ENCODE data around the gene ABCA3. TPM values are rescaled to one million over a fixed set of nuclear protein-coding genes. Genes with fewer than 3 reads are reported as not detected.

ABCA3 gene
- total RNA-seq, 1 experiment from 2014 or later: 6.2 TPM

- DNase-seq: no peak
- Histone ChIP-seq H3K4me1 (replicated peaks; ENCODE audit: insufficient read depth) (no peaks in the 10 kb centered on the region), H3K36me3 (ENCODE audit: low read depth) (no peaks in the 10 kb centered on the region), H3K9me2 (ENCODE audit: insufficient read depth) (no peaks in the 10 kb centered on the region), H4K20me1 (ENCODE audit: insufficient read depth) (peaks cover 3% of the 10 kb centered on the region; the same call in 1 of the 2 replicates), H3K27ac (no peak overlapping the region), H3K9me3 (ENCODE audit: insufficient read depth, low read depth) (no peaks in the 10 kb centered on the region), H2AFZ (no peak overlapping the region), H3K27me3 (ENCODE audit: insufficient read depth, low read depth) (peaks cover 11% of the 10 kb centered on the region; the same call in 1 of the 2 replicates), H3K4me3 (no peak overlapping the region), H3K4me2 (no peak overlapping the region), H3K79me2 (ENCODE audit: low read depth) (peaks cover 8% of the 10 kb centered on the region), H3F3A (ENCODE audit: insufficient read depth, low read depth) (no peaks in the 10 kb centered on the region)
- CTCF ChIA-PET: no interaction called here
- BruUV-seq (replicated peaks): no TSS peak
- POLR2A ChIA-PET (ENCODE audit: unreplicated experiment): no interaction called here
- TF ChIP-seq CTCF (conservative IDR thresholded peaks at IDR 0.05): no peak
- TF ChIP-seq EZH2 (IDR thresholded peaks at IDR 0.05; ENCODE audit: low read depth): no peak
- intact Hi-C loops (cut with micrococcal nuclease; ENCODE audit: unreplicated experiment): no loop called here
Measured at GRCh38 chr16:2273484-2273883, 67.0 kb downstream of the ABCA3 start.

- H3K4me2 ChIP-seq: no peak overlapping the region
- H3K36me3 ChIP-seq (ENCODE audit: low read depth): no peaks in the 10 kb centered on the region
- CTCF ChIA-PET: no interaction called here
- DNase-seq: no peak
- no peaks in the 10 kb centered on the region for H3K4me1 ChIP-seq (replicated peaks; ENCODE audit: insufficient read depth)
- peaks cover 4% of the 10 kb centered on the region for H4K20me1 ChIP-seq (ENCODE audit: insufficient read depth)
- no peaks in the 10 kb centered on the region for H3K9me3 ChIP-seq (ENCODE audit: insufficient read depth, low read depth)
- no TSS peak for BruUV-seq (replicated peaks)
- H3K9me2 ChIP-seq (ENCODE audit: insufficient read depth): no peaks in the 10 kb centered on the region
- H2AFZ ChIP-seq: no peak overlapping the region
- POLR2A ChIA-PET (ENCODE audit: unreplicated experiment): no interaction called here
- intact Hi-C loops (cut with micrococcal nuclease; ENCODE audit: unreplicated experiment): no loop called here
- peaks cover 17% of the 10 kb centered on the region for H3K79me2 ChIP-seq (ENCODE audit: low read depth)
- no peak overlapping the region for H3K4me3 ChIP-seq
- no peak overlapping the region for H3K27ac ChIP-seq
- no peak for TF ChIP-seq EZH2 (IDR thresholded peaks at IDR 0.05; ENCODE audit: low read depth)
- TF ChIP-seq CTCF (conservative IDR thresholded peaks at IDR 0.05): no peak
- H3F3A ChIP-seq (ENCODE audit: insufficient read depth, low read depth): no peaks in the 10 kb centered on the region; the same call in 1 of the 2 replicates
- no peaks in the 10 kb centered on the region for H3K27me3 ChIP-seq (ENCODE audit: insufficient read depth, low read depth)
Measured at GRCh38 chr16:2271848-2272461, 68.6 kb downstream of the ABCA3 start.

- POLR2A ChIA-PET (ENCODE audit: unreplicated experiment): no interaction called here
- H3K9me2 ChIP-seq (ENCODE audit: insufficient read depth): no peaks in the 10 kb centered on the region
- H3K27me3 ChIP-seq (ENCODE audit: insufficient read depth, low read depth): no peaks in the 10 kb centered on the region
Measured at GRCh38 chr16:2270588-2271470, 69.7 kb downstream of the ABCA3 start.

More at GRCh38 chr16:2270588-2271470, 69.7 kb downstream of the ABCA3 start:
- Histone ChIP-seq H3K4me3 (no peak overlapping the region), H4K20me1 (ENCODE audit: insufficient read depth) (peaks cover 15% of the 10 kb centered on the region), H2AFZ (no peak overlapping the region), H3K79me2 (ENCODE audit: low read depth) (peaks cover 28% of the 10 kb centered on the region), H3K36me3 (ENCODE audit: low read depth) (0 out of 2 replicates have a peak, but pooled peaks cover 2% of the 10 kb centered on the region), H3K4me1 (replicated peaks; ENCODE audit: insufficient read depth) (peaks cover 9% of the 10 kb centered on the region), H3K9me3 (ENCODE audit: insufficient read depth, low read depth) (no peaks in the 10 kb centered on the region), H3K27ac (no peak overlapping the region), H3K4me2 (no peak overlapping the region), H3F3A (ENCODE audit: insufficient read depth, low read depth) (peaks cover 5% of the 10 kb centered on the region; the same call in 1 of the 2 replicates)
- no TSS peak for BruUV-seq (replicated peaks)
- intact Hi-C loops (cut with micrococcal nuclease; ENCODE audit: unreplicated experiment): no loop called here
- CTCF ChIA-PET: no interaction called here
- no peak for DNase-seq
- TF ChIP-seq CTCF (conservative IDR thresholded peaks at IDR 0.05) (no peak), EZH2 (IDR thresholded peaks at IDR 0.05; ENCODE audit: low read depth) (no peak)
